K562 (cell line): Measurements from ENCODE around the gene ISG20L2. TPM values are rescaled to one million over a fixed set of nuclear protein-coding genes. Genes with fewer than 3 reads are reported as not detected.

Source experiments
- JUN ChIP-seq, 2 experiments: sonication (generic) in 1 of 2; formaldehyde crosslinking in 1 of 2; IDR thresholded peaks; 2 replicates each; pipeline versions ENCODE4 v1.6.1 to v1.8.0; 2012 to 2022; ENCODE audit warnings: borderline replicate concordance in 2 of 2, mild to moderate bottlenecking in 2 of 2, improper control_type of control experiment in 1 of 2, low read depth in 1 of 2, low read length in 1 of 2, missing genetic modification reagents in 1 of 2
- NFYB ChIP-seq: IDR thresholded peaks from 2 replicates; pipeline ENCODE4 v1.6.1; 2011; ENCODE audit warnings: mild to moderate bottlenecking, moderate library complexity; ENCODE audit not compliant: insufficient read length; ENCODE audit errors: extremely low read depth
- RCOR1 ChIP-seq, 2 experiments: IDR thresholded peaks; 2 replicates each; pipeline ENCODE4 v1.6.1; 2012; ENCODE audit warnings: low read depth in 2 of 2, low read length in 2 of 2, borderline replicate concordance in 1 of 2, improper control_type of control experiment in 1 of 2
- ZBTB7A ChIP-seq: IDR thresholded peaks from 2 replicates; pipeline ENCODE4 v1.6.1; 2011; ENCODE audit warnings: low read depth, mild to moderate bottlenecking, low read length, moderate library complexity, borderline replicate concordance; ENCODE audit not compliant: control insufficient read depth
- ZFX ChIP-seq: sonication (generic); formaldehyde crosslinking; IDR thresholded peaks from 2 replicates; pipeline ENCODE4 v1.8.0; 2022; ENCODE audit warnings: mild to moderate bottlenecking, missing genetic modification reagents, moderate library complexity
- polyA plus RNA-seq, 8 experiments: library from polyadenylated mRNA; depleted of rRNA in 4 of 8; stranded (reverse) in 5 of 8; unstranded in 3 of 8; fragments of >200 nt; fragmentation: Nextera tagmentation in 2 of 8; fragmentation: Illumina TruSeq in 1 of 8; extraction: Ambion mirVana in 2 of 8; extraction: Trizol in 1 of 8; gene quantifications; 2 replicates each; pipeline versions ENCODE4 v1.2.1 to v1.2.3, GENCODE V29; 2011 to 2014; ENCODE audit warnings: inconsistent platforms in 1 of 8, missing spikeins in 1 of 8
- total RNA-seq, 7 experiments: library from RNA; depleted of rRNA in 6 of 7; stranded (reverse); fragments of >200 nt in 6 of 7; fragmentation: Illumina TruSeq in 2 of 7; extraction: Trizol in 2 of 7; gene quantifications; 2 replicates each; pipeline versions ENCODE4 v1.2.1 to v1.2.3, GENCODE V29; 2011 to 2021; ENCODE audit warnings: low replicate concordance in 1 of 7
- TF ChIP-seq, protein P1 (sequence below): sonication (generic); formaldehyde crosslinking; IDR thresholded peaks from 2 replicates; pipeline ENCODE4 v1.8.0; 2022; ENCODE audit warnings: mild to moderate bottlenecking, missing genetic modification reagents
- TF ChIP-seq, protein P2 (sequence below): fragments of 250-450 bp; sonication (Bioruptor Pico); IDR thresholded peaks from 2 replicates; pipeline ENCODE4 v1.5.0; 2021
- TF ChIP-seq, protein P3 (sequence below): sonication (generic); formaldehyde crosslinking; IDR thresholded peaks from 2 replicates; pipeline ENCODE4 v1.8.0; 2022; ENCODE audit warnings: missing genetic modification reagents, mild to moderate bottlenecking, moderate library complexity, borderline replicate concordance
- TF ChIP-seq, protein P4 (sequence below): fragments of 450-650 bp; formaldehyde crosslinking; IDR thresholded peaks from 2 replicates; pipeline ENCODE4 v1.4.0; 2020; ENCODE audit warnings: mild to moderate bottlenecking, moderate library complexity
- TF ChIP-seq, protein P5 (sequence below): fragments of 250-450 bp; sonication (Bioruptor Pico); IDR thresholded peaks from 2 replicates; pipeline ENCODE4 v1.5.0; 2021; ENCODE audit warnings: mild to moderate bottlenecking, moderate library complexity
- TF ChIP-seq, protein P6 (sequence below): fragments of 250-450 bp; sonication (Bioruptor Pico); IDR thresholded peaks from 2 replicates; pipeline ENCODE4 v1.8.0; 2022; ENCODE audit warnings: inconsistent platforms
- TF ChIP-seq, protein P7 (sequence below): IDR thresholded peaks from 2 replicates; pipeline ENCODE4 v1.6.1; 2012; ENCODE audit warnings: low read depth, low read length, improper control_type of control experiment, borderline replicate concordance

Gene ISG20L2
- total and polyA plus RNA-seq, 9 of the 15 experiments (the other 6 are each of a cell fraction or from before 2014, with no cell fraction given) = 21.3 to 130 (median 50.3) TPM

DNA sequence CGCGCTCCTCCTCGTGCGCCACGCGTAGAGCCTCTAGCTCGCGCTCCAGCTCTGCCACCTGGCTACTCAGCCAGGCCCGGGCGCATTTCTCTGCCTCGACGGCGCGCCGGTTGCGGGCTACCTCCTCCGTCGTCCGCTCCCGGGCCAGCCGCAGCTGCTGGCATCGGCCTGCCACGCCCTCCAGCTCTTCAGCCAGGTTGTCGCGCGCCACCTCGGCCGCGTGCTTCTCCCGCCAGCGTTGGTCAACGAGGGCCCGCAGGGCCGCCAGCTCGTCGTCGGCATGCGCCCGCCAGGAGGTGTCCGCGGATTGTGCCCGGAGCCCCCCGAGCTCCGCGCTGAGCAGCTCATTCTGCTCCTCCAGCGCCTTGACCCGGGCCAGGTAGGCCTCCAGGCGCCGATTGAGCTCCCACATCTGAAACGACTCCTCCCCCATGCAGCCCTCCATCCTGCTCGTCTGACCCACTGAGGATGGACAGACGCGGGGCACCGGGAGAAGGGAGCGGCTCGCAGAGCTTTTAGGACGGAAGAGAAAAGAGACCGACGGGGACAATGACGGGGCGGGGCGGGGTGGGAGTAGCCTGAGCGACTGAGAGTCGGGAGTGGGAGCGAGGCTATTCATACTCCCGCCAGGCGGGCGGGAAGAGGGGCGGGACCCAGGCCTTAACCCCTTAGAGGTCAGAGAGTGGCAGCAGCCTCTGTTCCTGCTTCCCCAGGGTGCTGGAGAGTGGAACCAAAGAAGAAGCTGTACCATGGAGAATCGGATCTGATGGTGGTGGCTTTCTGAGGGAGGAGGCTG, 51.5 kb downstream of the ISG20L2 start, which contains the start of gene NES (continued):
- TF ChIP-seq ZFX (CRISPR knock-in tag) = peak; percentile 48
- TF ChIP-seq, protein P1, sequence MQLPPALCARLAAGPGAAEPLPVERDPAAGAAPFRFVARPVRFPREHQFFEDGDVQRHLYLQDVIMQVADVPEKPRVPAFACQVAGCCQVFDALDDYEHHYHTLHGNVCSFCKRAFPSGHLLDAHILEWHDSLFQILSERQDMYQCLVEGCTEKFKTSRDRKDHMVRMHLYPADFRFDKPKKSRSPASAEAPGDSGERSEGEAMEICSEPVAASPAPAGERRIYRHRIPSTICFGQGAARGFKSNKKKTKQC (CRISPR knock-in tag) = peak; percentile 29; the same call in 1 of the 2 replicates
- TF ChIP-seq, protein P2, sequence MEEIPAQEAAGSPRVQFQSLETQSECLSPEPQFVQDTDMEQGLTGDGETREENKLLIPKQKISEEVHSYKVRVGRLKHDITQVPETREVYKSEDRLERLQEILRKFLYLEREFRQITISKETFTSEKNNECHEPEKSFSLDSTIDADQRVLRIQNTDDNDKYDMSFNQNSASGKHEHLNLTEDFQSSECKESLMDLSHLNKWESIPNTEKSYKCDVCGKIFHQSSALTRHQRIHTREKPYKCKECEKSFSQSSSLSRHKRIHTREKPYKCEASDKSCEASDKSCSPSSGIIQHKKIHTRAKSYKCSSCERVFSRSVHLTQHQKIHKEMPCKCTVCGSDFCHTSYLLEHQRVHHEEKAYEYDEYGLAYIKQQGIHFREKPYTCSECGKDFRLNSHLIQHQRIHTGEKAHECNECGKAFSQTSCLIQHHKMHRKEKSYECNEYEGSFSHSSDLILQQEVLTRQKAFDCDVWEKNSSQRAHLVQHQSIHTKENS = no peak
- TF ChIP-seq, protein P3, sequence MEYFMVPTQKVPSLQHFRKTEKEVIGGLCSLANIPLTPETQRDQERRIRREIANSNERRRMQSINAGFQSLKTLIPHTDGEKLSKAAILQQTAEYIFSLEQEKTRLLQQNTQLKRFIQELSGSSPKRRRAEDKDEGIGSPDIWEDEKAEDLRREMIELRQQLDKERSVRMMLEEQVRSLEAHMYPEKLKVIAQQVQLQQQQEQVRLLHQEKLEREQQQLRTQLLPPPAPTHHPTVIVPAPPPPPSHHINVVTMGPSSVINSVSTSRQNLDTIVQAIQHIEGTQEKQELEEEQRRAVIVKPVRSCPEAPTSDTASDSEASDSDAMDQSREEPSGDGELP (CRISPR knock-in tag) = 0 out of 2 replicates have a peak, but pooled peaks have one; percentile 10
- TF ChIP-seq, protein P4, sequence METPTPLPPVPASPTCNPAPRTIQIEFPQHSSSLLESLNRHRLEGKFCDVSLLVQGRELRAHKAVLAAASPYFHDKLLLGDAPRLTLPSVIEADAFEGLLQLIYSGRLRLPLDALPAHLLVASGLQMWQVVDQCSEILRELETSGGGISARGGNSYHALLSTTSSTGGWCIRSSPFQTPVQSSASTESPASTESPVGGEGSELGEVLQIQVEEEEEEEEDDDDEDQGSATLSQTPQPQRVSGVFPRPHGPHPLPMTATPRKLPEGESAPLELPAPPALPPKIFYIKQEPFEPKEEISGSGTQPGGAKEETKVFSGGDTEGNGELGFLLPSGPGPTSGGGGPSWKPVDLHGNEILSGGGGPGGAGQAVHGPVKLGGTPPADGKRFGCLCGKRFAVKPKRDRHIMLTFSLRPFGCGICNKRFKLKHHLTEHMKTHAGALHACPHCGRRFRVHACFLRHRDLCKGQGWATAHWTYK = no peak
- TF ChIP-seq RCOR1 (IDR thresholded peaks at IDR 0.05; ENCODE audit: borderline replicate concordance in 1 of 2, low read depth in 2 of 2, low read length in 2 of 2) = peak in 1 of 2 experiments; percentile 3; a peak in 1 of 4 replicates
- TF ChIP-seq NFYB = no peak
- no peak for TF ChIP-seq JUN (IDR thresholded peaks at IDR 0.05; ENCODE audit: borderline replicate concordance, low read depth, low read length)
- peak; percentile 55; the same call in 1 of the 2 replicates for TF ChIP-seq JUN (CRISPR knock-in tag; IDR thresholded peaks at IDR 0.05; ENCODE audit: borderline replicate concordance)
- TF ChIP-seq ZBTB7A = peak; percentile 72; the same call in 1 of the 2 replicates
- TF ChIP-seq, protein P5, sequence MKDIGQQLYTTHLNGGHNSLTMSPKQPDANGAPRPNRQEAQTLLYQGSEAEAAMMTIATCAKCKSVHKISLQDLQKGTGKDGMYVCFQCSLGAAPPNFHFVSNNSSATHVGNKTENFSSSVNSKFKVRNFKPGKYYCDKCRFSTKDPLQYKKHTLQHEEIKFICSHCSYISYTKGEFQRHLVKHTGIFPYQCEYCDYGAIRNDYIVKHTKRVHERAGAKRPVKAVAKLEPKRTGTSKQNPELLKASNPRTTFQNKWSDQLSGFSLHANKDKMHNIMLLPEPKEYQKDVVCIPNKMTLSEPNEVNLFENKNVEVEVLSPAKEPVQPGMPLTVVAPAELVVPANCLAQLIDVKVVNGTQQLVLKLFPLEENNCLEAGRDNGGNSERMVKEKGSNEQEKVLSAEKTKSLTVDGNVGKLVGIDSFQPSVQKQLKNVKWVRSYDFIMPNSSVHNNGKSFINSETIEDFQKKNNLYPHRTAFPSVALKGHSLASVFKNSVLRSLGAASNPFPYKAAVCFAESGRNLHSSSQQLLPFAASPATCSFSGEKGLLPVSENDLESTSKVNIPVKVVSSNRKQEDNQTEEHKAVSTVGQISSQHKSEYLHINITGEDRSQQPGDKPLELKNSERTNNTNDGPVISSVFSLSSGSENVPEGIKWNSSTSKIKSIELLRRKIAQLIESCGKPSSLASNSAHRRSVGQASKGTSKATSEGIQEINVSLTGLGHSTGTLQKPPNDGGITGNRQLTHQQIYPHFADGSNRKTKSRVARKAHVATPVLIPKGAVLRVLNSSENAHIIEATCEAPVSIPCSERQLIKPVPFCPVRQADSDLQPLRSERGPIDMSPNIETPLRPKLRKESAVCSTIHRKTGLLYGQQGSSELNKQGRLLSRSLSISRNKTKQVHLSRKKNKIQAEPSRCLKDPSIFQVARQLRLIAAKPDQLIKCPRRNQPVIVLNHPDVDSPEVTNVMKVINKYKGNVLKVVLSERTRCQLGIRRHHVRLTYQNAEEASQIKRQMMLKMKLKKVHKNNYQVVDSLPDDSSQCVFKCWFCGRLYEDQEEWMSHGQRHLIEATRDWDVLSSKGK (CRISPR knock-in tag) = no peak
- TF ChIP-seq, protein P6, sequence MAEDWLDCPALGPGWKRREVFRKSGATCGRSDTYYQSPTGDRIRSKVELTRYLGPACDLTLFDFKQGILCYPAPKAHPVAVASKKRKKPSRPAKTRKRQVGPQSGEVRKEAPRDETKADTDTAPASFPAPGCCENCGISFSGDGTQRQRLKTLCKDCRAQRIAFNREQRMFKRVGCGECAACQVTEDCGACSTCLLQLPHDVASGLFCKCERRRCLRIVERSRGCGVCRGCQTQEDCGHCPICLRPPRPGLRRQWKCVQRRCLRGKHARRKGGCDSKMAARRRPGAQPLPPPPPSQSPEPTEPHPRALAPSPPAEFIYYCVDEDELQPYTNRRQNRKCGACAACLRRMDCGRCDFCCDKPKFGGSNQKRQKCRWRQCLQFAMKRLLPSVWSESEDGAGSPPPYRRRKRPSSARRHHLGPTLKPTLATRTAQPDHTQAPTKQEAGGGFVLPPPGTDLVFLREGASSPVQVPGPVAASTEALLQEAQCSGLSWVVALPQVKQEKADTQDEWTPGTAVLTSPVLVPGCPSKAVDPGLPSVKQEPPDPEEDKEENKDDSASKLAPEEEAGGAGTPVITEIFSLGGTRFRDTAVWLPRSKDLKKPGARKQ (CRISPR knock-in tag) = peak; percentile 74; the same call in 1 of the 2 replicates
- TF ChIP-seq, protein P7, sequence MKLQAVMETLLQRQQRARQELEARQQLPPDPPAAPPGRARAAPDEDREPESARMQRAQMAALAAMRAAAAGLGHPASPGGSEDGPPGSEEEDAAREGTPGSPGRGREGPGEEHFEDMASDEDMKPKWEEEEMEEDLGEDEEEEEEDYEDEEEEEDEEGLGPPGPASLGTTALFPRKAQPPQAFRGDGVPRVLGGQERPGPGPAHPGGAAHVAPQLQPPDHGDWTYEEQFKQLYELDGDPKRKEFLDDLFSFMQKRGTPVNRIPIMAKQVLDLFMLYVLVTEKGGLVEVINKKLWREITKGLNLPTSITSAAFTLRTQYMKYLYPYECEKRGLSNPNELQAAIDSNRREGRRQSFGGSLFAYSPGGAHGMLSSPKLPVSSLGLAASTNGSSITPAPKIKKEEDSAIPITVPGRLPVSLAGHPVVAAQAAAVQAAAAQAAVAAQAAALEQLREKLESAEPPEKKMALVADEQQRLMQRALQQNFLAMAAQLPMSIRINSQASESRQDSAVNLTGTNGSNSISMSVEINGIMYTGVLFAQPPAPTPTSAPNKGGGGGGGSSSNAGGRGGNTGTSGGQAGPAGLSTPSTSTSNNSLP = no peak
